ENCODE measurements around the gene TMEM41B.

DNA sequence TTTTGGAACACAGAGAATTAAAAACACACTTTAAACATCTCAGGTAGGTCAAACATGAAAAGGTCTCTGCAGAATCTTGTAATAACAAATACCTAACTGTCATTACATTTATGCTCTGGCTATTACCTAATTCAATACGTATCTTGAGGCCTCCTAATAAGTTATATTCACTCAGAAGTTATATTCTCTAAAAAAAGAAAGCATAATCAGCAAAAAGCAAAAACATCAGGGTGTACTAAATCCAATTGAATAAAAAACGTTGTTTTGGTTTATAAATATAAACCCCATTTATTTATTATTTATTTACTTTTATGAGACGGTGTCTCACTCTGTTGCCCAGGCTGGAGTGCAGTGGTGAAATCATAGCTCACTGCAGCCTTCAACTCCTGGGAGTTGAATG is 10.2 kb downstream of the TMEM41B start:
- no peak for TF ChIP-seq POLR2A (IDR thresholded peaks at IDR 0.05; ENCODE audit: low read length)
- no peak for TF ChIP-seq GATA1 (IDR thresholded peaks at IDR 0.05; ENCODE audit: low read depth, low read length)

All from erythroblast (primary cell).